Ovary (tissue), 3 donors: ENCODE data around the gene SYNGR4.

Source experiments
- CTCF ChIP-seq, 3 donors: fragments of 450-650 bp in 2 of 3; fragments of 200-600 bp in 1 of 3; IDR thresholded peaks; one replicate each; pipeline versions ENCODE4 v1.5.1 to v1.8.0; 2016 to 2022; ENCODE audit warnings: antibody characterized with exemption in 3 of 3, mild to moderate bottlenecking in 1 of 3
- EP300 ChIP-seq: sonication (generic); formaldehyde crosslinking; IDR thresholded peaks from one replicate; pipeline ENCODE4 v1.6.1; 2017; ENCODE audit warnings: antibody characterized with exemption
- POLR2A ChIP-seq: fragments of 450-650 bp; IDR thresholded peaks from one replicate; pipeline ENCODE4 v1.6.1; 2017; ENCODE audit warnings: antibody characterized with exemption, mild to moderate bottlenecking, moderate library complexity
- donor health status: DM: no; HTN: no; CAD: no.

GRCh38 chr19:48342841-48343540 is 21.2 kb upstream of the SYNGR4 start:
- TF ChIP-seq POLR2A (no peak), CTCF (IDR thresholded peaks at IDR 0.05) (no peak), EP300 (no peak)
